MM.1S (cell line): ENCODE results near the gene NDST4.

Experiments
- EZH2 ChIP-seq: fragments of 300-600 bp; sonication (generic); optimal IDR thresholded peaks from 2 replicates; pipeline ENCODE3; 2017; ENCODE audit warnings: low read depth, mild to moderate bottlenecking, antibody characterized with exemption, low read length, mixed read lengths
- EZH2phosphoT487 ChIP-seq: fragments of 300-600 bp; sonication (generic); IDR thresholded peaks from 2 replicates; pipeline ENCODE4 v1.6.1; 2018; ENCODE audit warnings: antibody characterized with exemption, low read length
- TF ChIP-seq, protein P1 (sequence below): fragments of 300-600 bp; sonication (generic); IDR thresholded peaks from 2 replicates; pipeline ENCODE4 v1.5.1; 2016; ENCODE audit warnings: antibody characterized with exemption, low read length, mixed read lengths

GRCh38 chr4:114875630-114876029 is 237.8 kb downstream of the NDST4 start:
- TF ChIP-seq, protein P1, sequence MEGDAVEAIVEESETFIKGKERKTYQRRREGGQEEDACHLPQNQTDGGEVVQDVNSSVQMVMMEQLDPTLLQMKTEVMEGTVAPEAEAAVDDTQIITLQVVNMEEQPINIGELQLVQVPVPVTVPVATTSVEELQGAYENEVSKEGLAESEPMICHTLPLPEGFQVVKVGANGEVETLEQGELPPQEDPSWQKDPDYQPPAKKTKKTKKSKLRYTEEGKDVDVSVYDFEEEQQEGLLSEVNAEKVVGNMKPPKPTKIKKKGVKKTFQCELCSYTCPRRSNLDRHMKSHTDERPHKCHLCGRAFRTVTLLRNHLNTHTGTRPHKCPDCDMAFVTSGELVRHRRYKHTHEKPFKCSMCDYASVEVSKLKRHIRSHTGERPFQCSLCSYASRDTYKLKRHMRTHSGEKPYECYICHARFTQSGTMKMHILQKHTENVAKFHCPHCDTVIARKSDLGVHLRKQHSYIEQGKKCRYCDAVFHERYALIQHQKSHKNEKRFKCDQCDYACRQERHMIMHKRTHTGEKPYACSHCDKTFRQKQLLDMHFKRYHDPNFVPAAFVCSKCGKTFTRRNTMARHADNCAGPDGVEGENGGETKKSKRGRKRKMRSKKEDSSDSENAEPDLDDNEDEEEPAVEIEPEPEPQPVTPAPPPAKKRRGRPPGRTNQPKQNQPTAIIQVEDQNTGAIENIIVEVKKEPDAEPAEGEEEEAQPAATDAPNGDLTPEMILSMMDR = no peak
- no peak for TF ChIP-seq EZH2
- TF ChIP-seq EZH2phosphoT487 = no peak
